OCI-LY7 (cell line): ENCODE data around the gene CT45A10. TPM values are rescaled to one million over a fixed set of nuclear protein-coding genes. Genes with fewer than 3 reads are reported as not detected.
"Not testable (repeated sequence)": the region's sequence is repeated elsewhere in the genome, so short reads cannot be mapped to it uniquely, and the experiment has no call there.

Experiments
- BruUV-seq: library from RNA; stranded (reverse); fragments of 400-500 nt; replicated peaks from 2 replicates; lab custom pipeline; 2021; lab: Mats Ljungman, UMichigan
- CTCF ChIA-PET: fragments of 300-600 bp; sonication (Branson Sonifier 250); formaldehyde crosslinking; loops from one replicate; lab custom pipeline; 2022; ENCODE audit warnings: antibody characterized with exemption; ENCODE audit not compliant: unreplicated experiment; lab: Charles Lee
- POLR2A ChIA-PET: fragments of 300-600 bp; sonication (Branson Sonifier 250); formaldehyde crosslinking; loops from one replicate; lab custom pipeline; 2022; ENCODE audit warnings: antibody characterized with exemption; lab: Charles Lee
- DNase-seq: peaks from one replicate; pipeline ENCODE4 v3.0.0-alpha.2; 2015; ENCODE audit warnings: low spot score
- H2AFZ ChIP-seq: fragments of 200-600 bp; sonication (generic), shearing (Covaris generic); 2 replicates; pipeline ENCODE4 v1.6.1; 2014; ENCODE audit warnings: mild to moderate bottlenecking, antibody characterized with exemption, low read length, moderate library complexity
- H3K27ac ChIP-seq: fragments of 200-600 bp; sonication (generic); 2 replicates; pipeline ENCODE4 v1.5.1; 2014; ENCODE audit warnings: mixed run types, low read depth, mild to moderate bottlenecking, moderate library complexity, low read length, inconsistent platforms; ENCODE audit not compliant: poor library complexity, severe bottlenecking
- H3K36me3 ChIP-seq: fragments of 200-600 bp; sonication (generic); 2 replicates; pipeline ENCODE4 v1.6.1; 2014; ENCODE audit warnings: mild to moderate bottlenecking, antibody characterized with exemption, low read length, moderate library complexity, mixed read lengths; ENCODE audit not compliant: insufficient read depth
- H3K4me1 ChIP-seq: fragments of 200-600 bp; sonication (generic); 2 replicates; pipeline ENCODE4 v1.5.1; 2014; ENCODE audit warnings: mild to moderate bottlenecking, low read length; ENCODE audit not compliant: insufficient read depth, poor library complexity, severe bottlenecking
- H3K4me2 ChIP-seq: fragments of 200-600 bp; sonication (generic); 2 replicates; pipeline ENCODE4 v1.6.1; 2014; ENCODE audit warnings: mild to moderate bottlenecking, low read length
- H3K4me3 ChIP-seq: fragments of 200-600 bp; sonication (generic); 2 replicates; pipeline ENCODE4 v1.5.1; 2014; ENCODE audit warnings: mild to moderate bottlenecking, low read depth, low read length; ENCODE audit not compliant: poor library complexity, severe bottlenecking
- H3K79me2 ChIP-seq: fragments of 200-600 bp; sonication (generic); 2 replicates; pipeline ENCODE4 v1.6.1; 2016; ENCODE audit warnings: low read depth, mild to moderate bottlenecking, low read length, moderate library complexity, mixed read lengths; ENCODE audit not compliant: insufficient read depth
- H3K9me2 ChIP-seq: fragments of 200-600 bp; sonication (generic); 2 replicates; pipeline ENCODE4 v1.6.1; 2016; ENCODE audit warnings: mild to moderate bottlenecking, low read length, mixed read lengths; ENCODE audit not compliant: insufficient read depth
- H3K9me3 ChIP-seq: fragments of 200-600 bp; sonication (generic); 2 replicates; pipeline ENCODE4 v1.6.1; 2014; ENCODE audit warnings: mild to moderate bottlenecking, mixed run types, low read length, mixed read lengths
- H4K20me1 ChIP-seq: fragments of 200-600 bp; sonication (generic); 2 replicates; pipeline ENCODE4 v1.6.1; 2014; ENCODE audit warnings: mild to moderate bottlenecking, antibody characterized with exemption, low read length, moderate library complexity, mixed read lengths; ENCODE audit not compliant: insufficient read depth
- CTCF ChIP-seq: fragments of 200-600 bp; sonication (generic); conservative IDR thresholded peaks from 2 replicates; pipeline ENCODE4 v1.5.1; 2014; ENCODE audit warnings: mild to moderate bottlenecking, antibody characterized with exemption, low read length, moderate library complexity, mixed read lengths
- EZH2phosphoT487 ChIP-seq: fragments of 200-600 bp; sonication (generic); IDR thresholded peaks from 2 replicates; pipeline ENCODE4 v1.6.1; 2018; ENCODE audit warnings: low read depth, borderline replicate concordance, mild to moderate bottlenecking, mixed run types, antibody characterized with exemption, low read length, moderate library complexity, mixed read lengths
- intact Hi-C: fragments of 100-400 bp; cut with micrococcal nuclease; formaldehyde crosslinking; loops from one replicate; pipeline ENCODE4 v1.10.0; 2022; ENCODE audit not compliant: unreplicated experiment
- total RNA-seq, 2 experiments: library from RNA; depleted of rRNA in 1 of 2; stranded (reverse); fragments of >200 nt in 1 of 2; shearing (Covaris generic) in 1 of 2; gene quantifications; 2 replicates each; pipeline ENCODE4 v1.2.3, GENCODE V29; 2014 to 2022

Gene CT45A10
- total RNA-seq, 2 experiments from 2014 or later: not detected

DNA sequence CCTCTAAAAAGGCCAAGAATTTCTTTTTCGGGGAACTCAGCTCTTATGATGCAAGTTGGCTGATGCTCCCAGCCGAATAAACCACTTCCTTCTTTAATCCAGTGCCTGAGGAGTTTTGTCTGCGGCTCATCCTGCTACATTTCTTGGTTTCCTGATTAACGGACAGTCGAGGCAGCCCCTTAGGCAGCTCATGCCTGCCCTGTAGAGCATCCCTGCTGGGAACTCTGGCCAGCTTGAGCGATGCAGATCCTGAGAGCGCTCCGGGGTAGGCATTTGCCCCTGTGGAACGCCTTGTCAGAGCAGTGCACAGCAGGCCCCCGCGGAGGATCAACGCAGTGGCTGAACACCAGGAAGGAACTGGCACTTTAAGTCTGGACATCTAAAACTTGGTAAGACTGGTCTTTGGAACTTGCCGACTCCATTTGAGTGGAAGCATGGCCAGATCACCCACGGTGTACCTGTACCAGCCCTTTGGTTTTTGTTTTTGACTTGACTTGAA, 3.1 kb downstream of the CT45A10 start:
- Histone ChIP-seq H3K79me2 (no peaks in the 10 kb centered on the region), H3K27ac (no peak overlapping the region), H3K9me2 (no peaks in the 10 kb centered on the region), H4K20me1 (no peaks in the 10 kb centered on the region), H3K4me2 (no peak overlapping the region), H2AFZ (no peak overlapping the region), H3K4me1 (no peaks in the 10 kb centered on the region), H3K4me3 (no peak overlapping the region), H3K9me3 (no peaks in the 10 kb centered on the region), H3K36me3 (no peaks in the 10 kb centered on the region)
- ChIA-PET CTCF (no interaction called here), POLR2A (no interaction called here)
- BruUV-seq: no TSS peak
- intact Hi-C loops: no loop called here
- TF ChIP-seq EZH2phosphoT487 (no peak), CTCF (no peak)
- DNase-seq: no peak

DNA sequence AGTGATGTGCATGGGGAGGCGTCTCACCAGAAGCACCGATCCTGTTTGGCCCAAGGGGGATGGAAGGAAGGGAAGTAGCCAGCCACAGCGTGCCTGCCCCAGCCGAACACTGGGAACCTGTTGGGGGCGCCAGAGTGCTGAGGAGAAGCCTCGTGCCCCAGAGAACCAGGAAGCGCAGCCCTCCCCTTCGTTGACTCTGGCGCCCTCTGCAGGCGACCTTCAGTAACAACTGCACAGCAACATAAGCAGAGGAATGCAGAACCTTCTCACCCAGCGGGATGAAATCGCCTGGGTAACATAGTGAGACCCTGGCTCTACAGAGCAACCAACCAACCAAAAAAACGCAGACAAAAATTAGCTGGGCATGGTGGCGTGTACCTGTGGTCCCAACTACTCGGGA, 4.3 kb downstream of the CT45A10 start:
- H3K4me1 ChIP-seq, POLR2A ChIA-PET, H3K27ac ChIP-seq, H3K36me3 ChIP-seq, H2AFZ ChIP-seq, H3K4me2 ChIP-seq, H3K4me3 ChIP-seq, BruUV-seq, intact Hi-C loops, H4K20me1 ChIP-seq, H3K79me2 ChIP-seq, H3K9me3 ChIP-seq, H3K9me2 ChIP-seq, CTCF ChIA-PET: not testable (repeated sequence)
- peak; percentile 18 for DNase-seq
- TF ChIP-seq CTCF: peak; percentile 57

GRCh38 chrX:135888230-135888629, 5.0 kb downstream of the CT45A10 start:
- H3K9me3 ChIP-seq, H3K27ac ChIP-seq, H3K79me2 ChIP-seq, H3K36me3 ChIP-seq, H3K4me2 ChIP-seq, H2AFZ ChIP-seq, H3K4me3 ChIP-seq, BruUV-seq, CTCF ChIA-PET, H3K9me2 ChIP-seq, DNase-seq, intact Hi-C loops, H3K4me1 ChIP-seq, H4K20me1 ChIP-seq, POLR2A ChIA-PET: not testable (repeated sequence)

DNA sequence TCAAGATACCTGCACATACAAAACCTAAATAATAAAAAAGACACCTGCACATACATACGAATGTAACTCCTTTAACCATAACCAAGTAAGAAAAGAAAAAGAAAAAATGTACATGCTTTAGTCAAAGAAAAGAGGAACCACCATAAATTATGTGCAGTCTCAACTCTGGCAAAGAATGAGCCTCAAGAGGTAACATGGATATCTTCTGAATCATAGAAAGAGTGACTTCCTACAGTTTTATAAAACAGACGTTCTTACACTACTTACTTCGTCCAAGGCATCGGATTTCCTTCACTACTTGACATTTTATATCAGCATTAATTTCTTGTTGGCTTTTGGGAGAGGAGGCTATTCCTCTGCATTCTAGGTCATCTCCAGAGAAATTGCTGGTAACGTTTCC, 10.5 kb downstream of the CT45A10 start:
- intact Hi-C loops, BruUV-seq, H3K36me3 ChIP-seq, CTCF ChIA-PET, POLR2A ChIA-PET, H3K79me2 ChIP-seq, H3K4me2 ChIP-seq, H2AFZ ChIP-seq, H3K9me3 ChIP-seq, H3K4me1 ChIP-seq, H3K27ac ChIP-seq, H4K20me1 ChIP-seq, H3K4me3 ChIP-seq, H3K9me2 ChIP-seq, DNase-seq: not testable (repeated sequence)

DNA sequence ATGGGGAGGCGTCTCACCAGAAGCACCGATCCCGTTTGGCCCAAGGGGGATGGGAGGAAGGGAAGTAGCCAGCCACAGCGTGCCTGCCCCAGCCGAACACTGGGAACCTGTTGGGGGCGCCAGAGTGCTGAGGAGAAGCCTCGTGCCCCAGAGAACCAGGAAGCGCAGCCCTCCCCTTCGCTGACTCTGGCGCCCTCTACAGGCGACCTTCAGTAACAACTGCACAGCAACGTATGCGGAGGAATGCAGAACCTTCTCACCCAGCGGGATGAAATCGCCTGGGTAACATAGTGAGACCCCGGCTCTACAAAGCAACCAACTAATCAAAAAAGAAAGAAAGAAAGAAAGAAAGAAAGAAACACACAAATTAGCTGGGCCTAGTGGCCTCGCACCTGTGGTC, 21.5 kb downstream of the CT45A10 start, which contains the start of gene CT45A9:
Gene CT45A9 (minus strand): TSS at position 101 of the 400 bp plus-strand sequence. CDS start 3,751 bp downstream, outside the sequence.
- H3K9me2 ChIP-seq, H3K4me3 ChIP-seq, H2AFZ ChIP-seq, POLR2A ChIA-PET, H4K20me1 ChIP-seq, H3K4me2 ChIP-seq, H3K4me1 ChIP-seq, DNase-seq, H3K36me3 ChIP-seq, BruUV-seq, H3K27ac ChIP-seq, intact Hi-C loops, H3K9me3 ChIP-seq, CTCF ChIA-PET, H3K79me2 ChIP-seq: not testable (repeated sequence)
